ENCODE data around the gene TBC1D22A.
"Not testable (repeated sequence)": the region's sequence is repeated elsewhere in the genome, so short reads cannot be mapped to it uniquely, and the experiment has no call there.

TBC1D22A gene

DNA sequence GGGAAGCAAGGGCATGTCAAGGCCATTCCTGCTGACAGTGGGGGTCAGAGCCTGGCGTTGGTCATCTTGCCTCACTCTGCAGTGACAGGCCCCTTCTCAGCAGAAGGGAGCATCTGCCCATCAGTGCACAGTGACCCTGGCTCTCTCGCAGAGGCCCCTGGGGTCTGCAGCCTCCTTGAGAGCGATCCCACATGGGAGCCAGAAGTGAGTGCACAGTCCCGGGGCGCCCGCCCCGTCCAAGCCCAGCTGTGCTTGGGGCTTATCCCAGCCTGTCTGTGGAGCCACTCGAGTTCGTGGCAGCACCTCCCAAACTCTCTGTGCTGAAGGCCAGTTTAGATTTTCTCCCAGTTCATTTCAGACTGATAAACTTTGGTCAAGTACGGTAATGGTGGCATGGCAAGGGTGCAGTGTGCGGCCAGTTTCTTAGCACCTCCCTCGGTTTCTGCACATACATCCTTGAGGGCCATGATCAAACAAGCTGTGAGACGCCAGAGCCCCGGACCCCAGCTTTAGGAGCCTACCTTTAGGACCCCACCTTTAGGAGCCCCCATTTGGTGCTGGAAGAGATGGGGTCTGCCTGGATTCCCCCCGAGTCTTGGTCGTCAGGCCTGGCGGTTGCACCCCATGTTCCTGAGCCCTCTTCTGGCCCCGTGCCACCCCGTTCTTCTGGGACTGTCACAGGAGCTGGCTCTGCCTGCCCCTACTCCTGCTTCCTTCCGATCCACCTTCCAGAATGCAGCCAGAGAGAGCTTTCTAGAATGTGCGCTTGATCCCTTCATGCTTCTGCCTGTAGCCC, 369.4 kb downstream of the TBC1D22A start:
- no peak for DNase-seq

DNA sequence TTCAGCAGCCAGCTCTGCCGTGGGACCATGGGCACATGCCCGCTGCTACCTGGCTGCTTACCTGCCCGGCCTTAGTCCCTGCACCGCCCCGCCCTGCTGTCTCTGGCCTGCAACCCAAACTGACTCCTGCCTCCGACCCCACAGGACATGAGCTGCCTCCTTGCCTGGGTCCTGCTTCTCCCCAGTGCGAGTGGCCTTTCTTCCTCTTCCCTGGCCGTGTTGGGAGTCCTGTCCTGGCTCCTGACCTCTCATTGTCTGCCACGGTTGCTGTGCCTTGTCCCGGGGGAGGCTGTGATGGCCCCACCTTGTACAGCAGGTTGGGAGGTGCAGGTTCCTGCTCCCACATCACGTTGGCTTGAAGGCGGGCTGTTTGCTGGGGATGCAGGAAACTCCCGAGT, 370.0 kb downstream of the TBC1D22A start:
- no peak for DNase-seq

DNA sequence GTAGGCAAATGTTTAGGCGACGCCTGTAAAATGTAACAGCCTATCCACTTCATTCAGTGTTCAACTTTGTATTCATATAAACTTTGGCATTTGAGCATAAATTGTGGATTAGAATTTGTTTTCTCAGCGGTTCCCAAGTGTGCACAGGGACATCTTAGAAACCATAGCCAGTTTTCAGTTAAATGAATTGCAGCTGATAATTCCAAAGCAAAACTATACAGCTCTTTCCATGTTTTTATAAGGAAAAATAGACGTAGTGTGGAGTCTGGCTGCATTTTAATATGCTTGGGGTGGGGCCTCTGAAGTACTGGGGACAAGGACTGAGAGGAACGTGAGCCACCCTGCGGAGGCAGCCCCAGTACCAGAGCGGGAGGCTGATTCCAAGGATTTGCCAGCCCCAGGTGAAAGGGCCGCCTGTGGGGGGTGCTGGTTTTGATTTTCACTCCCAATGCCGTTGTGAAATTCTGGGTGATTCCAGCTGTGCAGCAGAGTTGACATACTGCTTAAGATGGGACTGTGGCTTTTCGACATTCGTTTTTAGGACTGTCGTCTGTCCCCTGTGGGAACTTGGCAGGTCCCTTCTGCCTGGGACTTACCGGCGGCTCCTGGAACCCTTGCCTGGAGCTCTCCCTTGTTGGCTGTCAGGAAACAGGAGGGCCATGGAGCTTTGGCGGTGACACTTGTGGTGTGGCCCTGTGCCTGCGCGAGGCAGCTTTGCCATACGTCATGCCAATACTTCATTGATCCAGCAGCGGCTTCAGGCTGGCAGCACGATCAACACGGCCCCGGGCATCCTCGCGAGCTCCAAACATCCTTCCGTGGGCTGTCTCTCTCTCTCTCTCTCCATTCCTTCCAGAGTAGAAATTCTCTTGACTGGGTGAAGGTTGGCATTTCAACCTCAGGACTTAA, 370.9 kb downstream of the TBC1D22A start:
- no peak for DNase-seq

DNA sequence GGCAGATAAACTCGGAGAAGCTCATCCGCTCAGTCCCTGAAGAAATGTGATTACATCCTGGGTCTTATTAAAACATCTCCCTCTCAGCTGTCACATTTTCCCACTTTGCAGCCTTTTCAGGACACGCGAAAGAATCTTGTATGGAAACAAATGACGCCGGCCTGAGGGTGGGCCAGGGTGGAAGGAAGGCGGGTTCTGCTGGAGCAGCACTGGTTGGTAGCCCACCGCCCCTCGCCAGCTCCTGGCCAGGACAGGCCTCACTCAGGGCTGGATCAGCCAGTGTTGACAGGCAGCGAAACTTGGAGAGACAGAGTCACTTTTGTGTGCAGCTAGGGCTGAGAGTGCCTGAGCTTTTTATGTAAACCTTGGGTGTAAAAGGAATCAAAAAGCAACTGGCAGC, 371.8 kb downstream of the TBC1D22A start:
- no peak for DNase-seq

DNA sequence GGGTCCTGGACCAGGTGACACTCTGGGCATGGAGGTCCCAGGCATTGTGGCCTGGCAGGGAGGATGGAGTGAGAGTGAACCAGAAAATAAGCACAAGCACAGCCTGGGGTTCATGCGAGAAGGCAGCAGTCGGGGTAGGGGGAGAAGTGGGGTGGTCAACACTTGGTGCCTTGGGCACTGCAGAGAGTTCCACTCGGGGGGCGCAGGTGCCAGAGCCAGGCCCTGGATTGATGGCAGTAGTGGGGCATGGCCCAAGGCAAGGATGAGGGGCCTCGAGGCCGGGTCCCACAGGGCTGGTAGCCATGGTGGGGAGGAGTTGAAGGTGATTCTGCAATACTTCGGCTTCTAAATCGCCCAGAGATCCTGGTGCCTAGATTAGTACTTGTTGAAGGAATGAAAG, 372.9 kb downstream of the TBC1D22A start:
- no peak for DNase-seq

DNA sequence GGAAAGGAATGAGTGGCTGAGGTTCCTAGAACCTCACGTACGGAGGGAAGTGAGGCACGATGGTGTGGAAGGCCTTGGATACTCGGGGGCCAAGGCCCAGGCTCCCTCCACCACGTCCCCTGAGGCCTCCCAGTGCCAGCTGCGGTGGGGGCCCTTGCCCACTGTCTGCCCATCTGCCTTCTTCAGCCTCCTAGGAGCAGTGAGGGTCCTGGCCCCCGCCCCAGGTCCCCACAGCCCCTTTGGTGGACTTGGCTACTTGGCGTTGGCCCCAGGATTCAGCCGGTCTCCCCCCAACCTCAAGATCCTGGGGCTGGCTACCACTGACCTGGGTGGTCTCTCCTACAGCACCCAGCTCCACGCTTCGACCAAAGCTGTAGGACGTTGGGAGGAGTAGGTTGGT, 373.6 kb downstream of the TBC1D22A start:
- DNase-seq = no peak

DNA sequence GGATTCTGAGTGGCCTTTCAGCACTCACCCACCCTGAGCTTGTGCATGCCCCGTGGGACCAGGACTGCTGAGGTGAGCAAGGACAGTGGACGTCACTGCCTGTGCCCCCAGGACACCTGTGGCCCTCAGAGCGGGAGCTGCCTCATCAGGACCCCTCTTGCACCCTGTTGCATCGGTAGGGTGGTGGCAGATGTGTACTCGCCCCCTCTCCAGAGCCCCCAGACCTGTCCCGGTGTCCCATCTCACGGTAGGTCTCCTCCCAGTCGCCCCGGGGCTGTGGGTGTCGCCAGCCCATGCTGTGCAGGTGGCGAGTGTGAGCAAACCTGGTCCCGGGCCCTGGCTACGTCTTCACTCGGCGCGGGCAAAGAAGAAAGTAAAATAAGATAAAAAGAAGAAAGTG, 374.2 kb downstream of the TBC1D22A start:
- no peak for DNase-seq

DNA sequence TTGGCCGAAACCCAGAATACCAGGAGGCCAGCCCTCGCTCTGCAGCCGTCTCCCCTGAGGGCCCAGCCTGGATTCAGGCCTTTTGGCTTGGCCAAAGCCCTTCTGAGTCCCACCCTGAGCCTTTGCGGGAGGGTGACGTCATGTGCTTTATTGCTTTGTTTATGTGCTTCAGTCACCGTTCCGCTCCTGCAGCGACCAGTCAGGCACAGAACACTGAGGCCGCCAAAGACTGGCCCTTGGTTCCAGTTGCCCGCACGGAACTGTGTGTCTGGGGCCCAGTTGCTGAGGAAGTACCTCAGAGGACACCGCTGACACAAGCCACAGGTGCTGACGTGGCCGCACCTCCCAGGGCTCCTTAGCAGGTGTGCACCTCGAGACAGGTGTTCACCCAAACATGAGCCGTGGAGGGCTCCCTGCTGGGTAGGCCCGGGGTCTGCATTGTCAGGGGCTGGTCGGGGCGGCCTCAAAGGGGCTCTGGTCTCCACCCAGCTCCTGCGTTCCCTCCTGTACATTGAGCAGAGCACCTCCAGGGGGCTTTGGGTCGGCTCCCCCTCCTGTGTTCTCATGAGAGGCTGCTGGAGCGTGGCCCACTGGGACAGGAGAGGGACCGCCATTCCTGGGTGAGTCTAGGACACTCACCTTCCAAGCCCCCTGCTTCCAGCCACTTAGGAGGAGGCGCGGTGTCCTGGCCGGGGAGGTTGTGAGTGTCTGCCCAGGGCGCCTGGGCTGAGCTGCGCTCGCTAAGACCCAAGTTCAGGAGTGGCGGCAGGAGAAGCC, 376.8 kb downstream of the TBC1D22A start:
- DNase-seq = no peak

DNA sequence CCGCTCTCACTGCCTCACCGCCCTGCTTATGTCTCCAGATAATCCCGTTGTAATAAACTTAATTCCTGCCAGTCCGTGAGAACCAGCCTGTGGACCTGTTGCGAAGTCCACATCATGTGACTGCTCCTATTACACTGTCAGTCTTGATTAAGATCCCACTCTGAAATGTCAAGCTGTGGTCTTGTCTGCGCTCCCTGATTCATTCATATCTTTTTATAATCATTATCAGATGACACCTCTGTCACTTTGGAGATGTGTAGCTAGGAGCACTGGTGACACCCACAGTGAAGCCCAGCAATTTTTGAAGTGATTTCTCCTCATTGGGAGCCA, 377.3 kb downstream of the TBC1D22A start:
- no peak for DNase-seq

DNA sequence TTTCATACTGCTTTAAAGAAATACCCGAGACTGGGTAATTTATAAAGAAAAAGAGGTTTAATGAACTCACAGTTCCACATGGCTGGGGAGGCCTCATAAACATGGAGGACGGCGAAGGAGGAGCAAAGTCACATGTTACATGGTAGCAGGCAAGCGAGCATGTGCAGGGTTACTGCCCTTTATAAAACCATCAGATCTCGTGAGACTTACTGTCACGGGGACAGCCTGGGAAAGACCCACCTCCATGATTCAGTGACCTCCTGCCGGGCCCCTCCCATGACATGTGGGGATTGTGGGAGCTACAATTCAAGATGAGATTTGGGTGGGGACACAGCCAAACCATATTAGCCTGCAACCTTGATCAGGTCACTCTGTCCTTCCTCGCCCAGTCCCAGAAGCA, 378.5 kb downstream of the TBC1D22A start:
- not testable (repeated sequence) for DNase-seq

DNA sequence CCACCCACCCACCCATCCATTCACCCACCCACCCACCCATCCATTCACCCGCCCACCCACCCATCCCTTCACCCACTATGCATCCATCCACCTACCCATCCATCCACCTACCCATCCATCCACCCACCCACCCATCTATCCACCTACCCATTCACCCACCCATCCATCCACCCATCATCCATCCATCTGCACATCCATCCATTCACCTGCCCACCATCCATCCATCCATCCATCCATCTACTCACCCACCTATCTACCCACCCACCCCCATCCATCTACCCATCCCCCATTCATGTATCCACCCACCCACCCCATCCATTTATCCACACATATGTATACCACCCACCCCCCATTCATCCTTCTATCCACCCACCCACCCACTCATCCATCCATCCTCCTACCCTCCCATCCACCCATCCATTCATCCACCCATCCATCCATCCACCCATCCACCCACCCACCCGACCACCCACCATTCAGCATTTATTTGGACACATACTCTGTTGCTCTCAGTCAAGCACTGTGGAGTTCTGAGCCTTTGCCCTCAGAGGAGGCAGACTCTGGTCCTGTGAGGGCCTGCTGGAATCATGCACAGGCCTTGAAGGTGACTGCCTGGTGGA, 380.1 kb downstream of the TBC1D22A start:
- no peak for DNase-seq

DNA sequence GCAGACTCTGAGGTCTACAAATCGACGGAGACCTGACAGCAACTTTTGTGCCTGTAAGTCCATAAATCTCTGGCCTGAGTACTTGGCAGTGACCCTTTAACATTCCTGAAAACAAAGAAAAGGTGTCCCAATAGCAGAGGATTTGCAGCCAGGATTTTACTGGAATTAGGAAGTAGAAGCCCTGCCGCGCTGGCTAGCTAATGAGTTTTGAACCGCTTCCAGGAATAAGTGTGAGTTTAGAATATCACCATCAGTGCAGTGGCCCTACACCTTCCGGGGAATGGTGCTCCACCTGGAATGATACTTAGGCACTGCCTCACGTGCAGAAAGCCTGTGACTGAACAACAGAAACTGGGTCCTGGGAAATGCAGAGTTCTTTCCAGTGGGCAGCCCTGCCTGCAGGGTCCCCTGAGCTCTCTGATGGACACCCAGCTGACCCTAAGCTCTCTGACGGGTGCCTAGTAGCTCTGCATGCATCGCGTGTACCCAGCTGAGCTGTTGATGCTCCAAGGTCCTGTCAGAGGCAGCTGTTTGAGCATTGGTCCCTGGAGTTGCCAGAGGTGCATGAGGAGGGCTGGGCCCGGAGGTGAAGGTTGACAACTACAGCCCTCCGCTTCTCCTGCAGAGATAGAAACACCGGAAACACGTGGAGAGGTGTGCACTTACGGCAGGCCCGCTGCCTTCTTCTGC, 380.9 kb downstream of the TBC1D22A start:
- DNase-seq = no peak

DNA sequence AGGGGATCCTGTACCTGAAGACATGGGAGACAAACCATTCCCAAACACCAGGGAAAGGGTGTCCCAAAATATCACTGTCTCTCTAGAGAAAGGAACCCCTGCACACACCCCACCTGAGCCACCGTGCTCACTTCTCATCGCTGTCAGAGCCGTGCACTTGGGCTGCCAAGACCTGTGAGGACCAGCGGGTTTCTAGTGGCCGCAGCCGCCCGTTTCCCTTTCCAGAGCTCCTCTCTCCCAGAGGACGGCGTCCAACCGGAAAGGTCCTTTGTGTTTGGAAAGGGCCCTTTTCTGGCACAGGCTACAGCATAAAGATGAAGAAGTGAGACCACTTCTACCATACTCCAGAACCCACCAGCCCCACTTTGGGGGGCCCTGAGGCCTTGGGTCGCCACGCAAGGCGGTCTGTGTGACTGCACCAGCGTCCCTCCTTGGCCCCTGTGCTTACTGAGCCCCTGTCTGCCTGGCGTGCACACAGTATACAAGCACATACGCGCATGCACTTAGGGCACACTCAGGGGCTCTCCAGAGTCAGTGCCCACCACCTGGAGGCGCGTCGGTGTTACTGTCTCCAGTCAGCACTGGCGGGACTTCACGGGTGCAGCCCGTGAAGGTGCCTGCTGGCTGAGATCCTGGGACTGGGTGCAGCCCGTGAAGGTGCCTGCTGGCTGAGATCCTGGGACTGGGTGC, 381.8 kb downstream of the TBC1D22A start:
- DNase-seq = no peak

DNA sequence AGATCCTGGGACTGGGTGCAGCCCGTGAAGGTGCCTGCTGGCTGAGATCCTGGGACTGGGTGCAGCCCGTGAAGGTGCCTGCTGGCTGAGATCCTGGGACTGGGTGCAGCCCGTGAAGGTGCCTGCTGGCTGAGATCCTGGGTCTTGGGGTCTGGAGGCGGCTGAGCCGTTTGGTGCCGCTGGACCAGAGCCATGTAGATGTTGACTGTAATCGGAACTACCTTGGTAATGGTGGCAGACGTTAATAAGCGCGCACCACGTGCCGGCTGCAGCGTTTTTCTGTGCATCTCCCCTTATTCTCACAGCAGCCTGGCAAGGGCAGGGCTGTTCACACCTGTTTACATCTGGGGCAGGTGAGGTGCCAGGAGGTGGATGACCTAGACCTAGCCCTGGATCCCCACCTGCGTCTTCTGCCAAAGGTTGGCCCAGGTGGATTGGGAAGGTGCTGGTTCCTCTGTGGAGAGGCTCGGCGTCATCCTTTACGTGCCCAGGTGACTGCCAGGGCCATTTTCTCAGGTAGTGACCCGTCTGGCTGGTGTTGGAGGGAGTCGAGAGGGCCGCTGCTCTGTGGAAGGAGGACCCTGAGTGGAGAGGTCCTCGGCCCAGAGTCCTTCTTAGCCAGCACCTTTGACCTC, 382.5 kb downstream of the TBC1D22A start:
- DNase-seq = no peak

DNA sequence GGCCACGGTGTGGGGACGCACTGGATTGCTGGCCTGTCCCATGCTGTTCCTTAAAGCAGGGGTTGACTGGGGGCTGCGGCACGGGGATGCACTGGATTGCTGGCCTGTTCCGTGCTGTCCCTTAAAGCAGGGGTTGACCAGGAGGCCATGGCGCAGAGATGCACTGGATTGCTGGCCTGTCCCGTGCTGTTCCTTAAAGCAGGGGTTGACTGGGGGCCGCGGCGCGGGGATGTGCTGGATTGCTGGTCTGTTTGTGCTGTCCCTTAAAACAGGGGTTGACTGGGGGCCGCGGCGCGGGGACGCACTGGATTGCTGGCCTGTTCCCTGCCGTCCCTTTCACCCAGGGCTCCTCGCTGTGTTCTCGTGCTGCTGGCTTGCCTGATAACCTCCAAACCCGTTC, 383.4 kb downstream of the TBC1D22A start:
- no peak for DNase-seq

DNA sequence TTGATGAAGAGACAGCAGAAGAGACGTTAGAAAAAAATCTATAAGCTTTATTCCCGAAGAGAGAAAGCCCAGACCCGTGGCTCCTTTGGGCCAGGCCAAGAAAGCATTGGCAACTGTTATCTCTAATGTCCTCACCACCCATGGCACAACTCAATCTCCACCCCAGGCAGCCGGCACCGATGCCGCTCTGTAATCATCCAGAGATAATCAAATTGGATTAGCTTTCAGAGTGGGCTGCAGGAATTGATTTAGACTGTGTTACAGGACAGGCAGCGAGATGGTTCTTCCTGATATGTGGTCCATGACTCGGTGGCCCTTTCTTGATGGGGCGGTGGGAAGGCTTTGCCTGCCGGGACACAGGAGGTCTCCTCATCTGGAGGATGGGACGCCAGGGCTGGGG, 383.9 kb downstream of the TBC1D22A start:
- no peak for DNase-seq

DNA sequence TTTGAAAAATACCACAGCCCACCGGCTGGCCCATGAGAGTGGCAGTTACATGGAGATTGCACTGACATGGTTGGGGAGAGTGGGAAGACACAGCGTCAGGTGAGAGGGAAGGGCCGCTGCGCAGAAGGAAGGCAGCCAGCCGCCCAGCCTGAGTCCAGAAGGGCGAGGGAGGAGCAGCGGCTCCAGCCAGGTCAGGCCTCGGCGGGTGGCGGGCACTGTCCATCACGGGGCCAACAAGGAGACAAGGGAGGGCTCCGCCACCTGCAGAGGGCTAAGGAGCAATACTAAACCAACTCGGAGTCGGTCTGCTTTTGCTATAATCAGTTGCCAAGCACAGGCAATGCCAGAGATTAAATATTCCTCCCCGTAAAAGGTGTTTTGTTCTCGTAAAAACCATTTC, 384.5 kb downstream of the TBC1D22A start:
- no peak for DNase-seq

DNA sequence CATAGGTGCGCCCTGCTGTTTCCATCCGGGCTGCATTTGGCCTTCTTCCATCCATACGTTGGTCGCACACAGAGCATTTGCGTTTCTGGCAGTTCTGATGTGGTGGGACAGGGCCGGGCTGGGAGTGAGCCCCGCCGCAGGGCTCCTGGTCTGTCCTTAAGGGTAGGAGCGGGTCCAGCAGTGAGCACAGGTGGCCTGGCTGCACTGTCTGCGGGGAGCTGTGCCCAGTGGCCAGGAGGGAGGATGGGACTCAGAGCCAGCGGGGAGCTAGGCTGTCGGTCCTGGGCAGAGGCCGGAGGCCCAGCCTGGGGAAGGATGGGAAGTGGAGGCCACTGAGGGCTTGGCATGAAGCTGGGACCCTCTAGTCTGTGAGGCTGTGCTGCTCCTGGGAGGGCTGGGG, 385.1 kb downstream of the TBC1D22A start:
- DNase-seq = no peak

DNA sequence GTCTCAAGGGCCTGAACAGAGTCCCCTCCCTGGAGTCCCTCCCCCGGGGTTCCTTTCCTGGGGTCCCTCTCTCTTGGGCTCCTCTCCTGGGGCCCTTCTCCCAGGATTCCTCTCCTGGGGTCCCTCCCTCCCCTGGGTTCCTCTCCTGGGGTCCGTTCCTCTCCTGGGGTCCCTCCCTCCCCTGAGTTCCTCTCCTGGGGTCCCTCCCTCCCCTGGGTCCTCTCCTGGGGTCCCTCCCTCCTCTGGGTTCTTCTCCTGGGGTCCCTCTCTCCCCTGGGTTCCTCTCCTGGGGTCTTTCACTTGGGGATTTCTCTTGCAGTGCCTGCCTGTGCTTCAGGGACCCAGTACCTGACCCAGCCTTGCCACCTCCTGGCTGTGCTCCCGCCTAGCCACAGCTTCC, 386.1 kb downstream of the TBC1D22A start:
- DNase-seq = no peak

DNA sequence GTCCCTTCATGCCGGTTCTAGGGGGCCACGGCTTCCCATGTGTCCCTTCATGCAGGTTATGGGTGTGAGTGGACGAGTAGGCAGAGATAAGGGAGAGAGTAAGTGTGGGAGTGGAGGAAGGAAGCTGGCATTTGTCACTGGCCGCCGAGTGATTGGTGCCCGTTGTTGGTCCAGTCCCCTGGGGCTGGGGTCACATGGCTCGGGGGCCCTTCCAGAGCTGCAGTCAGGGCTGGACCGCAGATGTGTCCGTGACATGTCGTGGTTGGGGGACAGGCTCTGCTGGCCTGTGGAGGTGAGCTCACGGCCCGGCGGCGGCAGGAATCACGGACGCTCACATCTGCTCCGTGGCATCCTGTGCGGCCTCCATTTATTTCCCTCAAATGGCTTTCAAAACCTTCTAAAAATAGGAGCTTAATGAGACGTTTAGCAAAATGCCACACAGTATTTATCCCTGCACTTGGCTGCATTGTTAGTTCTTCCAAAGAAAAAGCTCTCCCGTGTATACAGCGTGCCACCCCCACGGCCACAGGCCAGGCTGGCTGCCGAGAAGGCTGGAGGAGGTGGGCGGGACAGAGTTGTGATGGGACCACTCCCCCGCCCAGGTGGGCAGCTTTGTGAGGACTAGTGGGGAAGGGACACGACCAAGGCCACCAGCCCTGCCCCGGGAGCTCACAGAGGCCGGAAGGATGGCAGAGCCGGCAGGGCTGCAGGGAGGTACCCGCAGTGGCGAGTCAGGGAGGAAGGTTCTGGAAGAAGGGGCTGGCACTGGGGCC, 386.7 kb downstream of the TBC1D22A start:
- DNase-seq = no peak

DNA sequence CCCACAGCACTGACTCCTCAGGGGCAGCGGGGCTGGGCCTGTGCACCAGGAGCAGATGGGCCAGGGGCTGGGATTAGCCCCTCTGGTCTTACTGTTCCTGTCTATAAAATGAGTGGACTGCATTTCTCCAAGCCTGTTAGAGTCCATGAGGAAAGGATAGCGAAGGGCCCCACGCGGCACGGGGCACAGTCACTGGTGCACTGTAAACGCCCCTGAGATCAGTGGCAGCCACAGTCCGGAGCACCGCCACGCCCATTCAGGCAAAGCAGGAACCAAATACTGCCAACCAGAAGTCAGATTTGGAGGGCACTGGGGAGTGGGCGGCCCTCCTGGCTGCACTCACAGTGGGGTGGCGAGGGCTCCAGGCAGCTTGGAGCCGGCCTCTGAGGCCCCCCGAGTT, 387.5 kb downstream of the TBC1D22A start:
- DNase-seq = no peak
